SK-N-SH treated with all-trans-retinoic acid at 6 μM for 48 hours (cell line): ENCODE results near the gene HOXD12.

ENCODE experiments used
- ATAC-seq: fragments of 200-7000 bp; cut with Tn5 transposase; 3 replicates; pipeline ENCODE4 v1.9.1; 2020; ENCODE audit warnings: mild to moderate bottlenecking, moderate library complexity
- ARNTL ChIP-seq: fragments of 450-650 bp; formaldehyde crosslinking; IDR thresholded peaks from 2 replicates; pipeline ENCODE4 v1.5.0; 2020; ENCODE audit warnings: low read depth, mild to moderate bottlenecking, moderate library complexity, borderline replicate concordance
- BACH2 ChIP-seq: fragments of 250-450 bp; sonication (Bioruptor Pico); IDR thresholded peaks from 2 replicates; pipeline ENCODE4 v1.9.0; 2021; ENCODE audit warnings: mild to moderate bottlenecking, borderline replicate concordance
- CREB5 ChIP-seq: fragments of 250-450 bp; sonication (Bioruptor Pico); IDR thresholded peaks from 2 replicates; pipeline ENCODE4 v1.5.1; 2020; ENCODE audit warnings: low read depth, mild to moderate bottlenecking, moderate library complexity
- CSDC2 ChIP-seq: fragments of 250-450 bp; sonication (Bioruptor Pico); IDR thresholded peaks from 2 replicates; pipeline ENCODE4 v1.5.0; 2020; ENCODE audit warnings: mild to moderate bottlenecking, moderate library complexity
- CSRNP3 ChIP-seq: fragments of 250-450 bp; sonication (Bioruptor Pico); IDR thresholded peaks from 2 replicates; pipeline ENCODE4 v1.5.1; 2021; ENCODE audit warnings: mild to moderate bottlenecking, moderate library complexity
- GLIS3 ChIP-seq: fragments of 250-450 bp; sonication (Bioruptor Pico); IDR thresholded peaks from 2 replicates; pipeline ENCODE4 v1.5.0; 2020; ENCODE audit warnings: mild to moderate bottlenecking, moderate library complexity
- ISL1 ChIP-seq: fragments of 250-450 bp; sonication (Bioruptor Pico); IDR thresholded peaks from 2 replicates; pipeline ENCODE4 v2.1.2; 2022; ENCODE audit warnings: mild to moderate bottlenecking, moderate library complexity
- PPARA ChIP-seq: fragments of 250-450 bp; sonication (Bioruptor Pico); IDR thresholded peaks from 2 replicates; pipeline ENCODE4 v1.5.0; 2020; ENCODE audit warnings: mild to moderate bottlenecking, borderline replicate concordance
- RARB ChIP-seq: fragments of 250-450 bp; sonication (Bioruptor Pico); IDR thresholded peaks from 2 replicates; pipeline ENCODE4 v1.8.0; 2021; ENCODE audit warnings: mild to moderate bottlenecking, moderate library complexity
- SNAI2 ChIP-seq: fragments of 250-450 bp; sonication (Bioruptor Pico); IDR thresholded peaks from 2 replicates; pipeline ENCODE4 v1.5.0; 2020; ENCODE audit warnings: mild to moderate bottlenecking, moderate library complexity
- TCF4 ChIP-seq: fragments of 250-450 bp; sonication (Bioruptor Pico); IDR thresholded peaks from 2 replicates; pipeline ENCODE4 v1.8.0; 2021; ENCODE audit warnings: mild to moderate bottlenecking, moderate library complexity, borderline replicate concordance
- TOX ChIP-seq: fragments of 250-450 bp; sonication (Bioruptor Pico); IDR thresholded peaks from 2 replicates; pipeline ENCODE4 v1.8.0; 2021; ENCODE audit warnings: mild to moderate bottlenecking, moderate library complexity, borderline replicate concordance
- ZC3H10 ChIP-seq: fragments of 250-450 bp; sonication (Bioruptor Pico); IDR thresholded peaks from 2 replicates; pipeline ENCODE4 v1.5.1; 2021; ENCODE audit warnings: mild to moderate bottlenecking, moderate library complexity
- ZFP30 ChIP-seq: fragments of 450-650 bp; formaldehyde crosslinking; IDR thresholded peaks from 2 replicates; pipeline ENCODE4 v1.5.0; 2022; ENCODE audit warnings: mild to moderate bottlenecking, moderate library complexity
- ZNF565 ChIP-seq: fragments of 450-650 bp; formaldehyde crosslinking; conservative IDR thresholded peaks from 2 replicates; pipeline ENCODE4 v1.5.0; 2020; ENCODE audit warnings: low read depth, mild to moderate bottlenecking, moderate library complexity
- ZNF70 ChIP-seq: fragments of 450-650 bp; formaldehyde crosslinking; IDR thresholded peaks from 2 replicates; pipeline ENCODE4 v1.5.0; 2020; ENCODE audit warnings: mild to moderate bottlenecking, moderate library complexity
- ZNF8 ChIP-seq: fragments of 450-650 bp; formaldehyde crosslinking; IDR thresholded peaks from 2 replicates; pipeline ENCODE4 v1.5.0; 2020; ENCODE audit warnings: mild to moderate bottlenecking, moderate library complexity
- TF ChIP-seq, protein P1 (sequence below): fragments of 250-450 bp; sonication (Bioruptor Pico); IDR thresholded peaks from 2 replicates; pipeline ENCODE4 v1.8.0; 2021; ENCODE audit warnings: low read depth, mild to moderate bottlenecking, moderate library complexity, borderline replicate concordance
- TF ChIP-seq, protein P2 (sequence below): fragments of 250-450 bp; sonication (Bioruptor Pico); IDR thresholded peaks from 2 replicates; pipeline ENCODE4 v1.5.0; 2020; ENCODE audit warnings: mild to moderate bottlenecking, moderate library complexity

Gene HOXD12

DNA sequence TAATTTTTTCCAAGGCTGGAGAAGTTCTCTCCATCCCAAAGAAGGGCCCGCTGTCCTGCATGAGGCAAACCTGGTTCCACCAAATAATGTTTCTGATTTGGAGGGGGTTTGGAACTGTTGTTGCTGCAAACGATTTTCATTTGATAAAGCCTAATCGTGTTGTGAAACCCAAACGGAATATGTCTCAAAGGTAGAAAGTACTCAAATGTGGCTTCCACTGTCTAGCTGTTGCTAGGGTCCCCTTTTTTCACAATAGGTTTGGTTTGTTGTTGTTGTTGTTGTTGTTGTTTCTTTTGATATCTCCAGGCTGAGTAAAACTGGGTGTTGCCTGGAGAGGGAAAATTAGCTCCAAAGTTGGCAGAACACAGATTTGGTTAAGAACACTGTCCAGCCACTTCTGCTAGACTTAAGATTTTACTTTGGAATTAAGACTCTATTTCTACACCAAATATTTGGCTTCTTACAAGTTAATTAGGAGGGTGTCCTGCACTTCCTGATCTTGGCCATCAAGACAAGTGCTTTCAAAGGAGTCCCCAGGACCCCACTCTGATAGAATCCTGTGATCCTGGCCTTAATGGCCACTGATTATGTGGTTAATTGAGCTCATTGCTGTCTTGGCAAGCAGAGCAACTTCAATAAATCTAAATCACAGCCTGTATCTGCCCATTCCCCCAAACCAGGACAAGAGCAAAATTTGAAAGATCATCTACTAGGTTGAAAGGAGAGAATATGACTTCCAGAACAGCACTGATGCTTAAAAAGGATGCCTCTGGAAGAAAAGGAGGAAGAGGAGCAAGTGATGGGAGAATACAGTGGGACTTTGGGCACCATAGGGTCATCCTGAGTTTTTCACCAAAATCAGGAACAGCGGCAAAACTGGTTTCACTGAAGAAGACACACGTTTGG is 10.4 kb upstream of the HOXD12 start:
- no peak for TF ChIP-seq SNAI2
- TF ChIP-seq CSDC2 (CRISPR knock-in tag), result no peak
- TF ChIP-seq PPARA (CRISPR knock-in tag), result no peak
- TF ChIP-seq CREB5 (CRISPR knock-in tag), result no peak
- TF ChIP-seq TOX (CRISPR knock-in tag), result no peak
- no peak for TF ChIP-seq TCF4 (CRISPR knock-in tag)
- no peak for TF ChIP-seq RARB (CRISPR knock-in tag)
- no peak for TF ChIP-seq GLIS3
- TF ChIP-seq CSRNP3 (CRISPR knock-in tag), result no peak
- TF ChIP-seq, protein P1, sequence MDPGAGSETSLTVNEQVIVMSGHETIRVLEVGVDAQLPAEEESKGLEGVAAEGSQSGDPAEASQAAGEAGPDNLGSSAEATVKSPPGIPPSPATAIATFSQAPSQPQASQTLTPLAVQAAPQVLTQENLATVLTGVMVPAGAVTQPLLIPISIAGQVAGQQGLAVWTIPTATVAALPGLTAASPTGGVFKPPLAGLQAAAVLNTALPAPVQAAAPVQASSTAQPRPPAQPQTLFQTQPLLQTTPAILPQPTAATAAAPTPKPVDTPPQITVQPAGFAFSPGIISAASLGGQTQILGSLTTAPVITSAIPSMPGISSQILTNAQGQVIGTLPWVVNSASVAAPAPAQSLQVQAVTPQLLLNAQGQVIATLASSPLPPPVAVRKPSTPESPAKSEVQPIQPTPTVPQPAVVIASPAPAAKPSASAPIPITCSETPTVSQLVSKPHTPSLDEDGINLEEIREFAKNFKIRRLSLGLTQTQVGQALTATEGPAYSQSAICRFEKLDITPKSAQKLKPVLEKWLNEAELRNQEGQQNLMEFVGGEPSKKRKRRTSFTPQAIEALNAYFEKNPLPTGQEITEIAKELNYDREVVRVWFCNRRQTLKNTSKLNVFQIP, result no peak
- TF ChIP-seq ARNTL (CRISPR knock-in tag), result no peak
- no peak for TF ChIP-seq ZC3H10 (CRISPR knock-in tag)
- no peak for TF ChIP-seq ZNF70 (CRISPR knock-in tag)
- TF ChIP-seq ISL1, result no peak
- TF ChIP-seq ZNF8, result no peak
- ATAC-seq, result no peak

DNA sequence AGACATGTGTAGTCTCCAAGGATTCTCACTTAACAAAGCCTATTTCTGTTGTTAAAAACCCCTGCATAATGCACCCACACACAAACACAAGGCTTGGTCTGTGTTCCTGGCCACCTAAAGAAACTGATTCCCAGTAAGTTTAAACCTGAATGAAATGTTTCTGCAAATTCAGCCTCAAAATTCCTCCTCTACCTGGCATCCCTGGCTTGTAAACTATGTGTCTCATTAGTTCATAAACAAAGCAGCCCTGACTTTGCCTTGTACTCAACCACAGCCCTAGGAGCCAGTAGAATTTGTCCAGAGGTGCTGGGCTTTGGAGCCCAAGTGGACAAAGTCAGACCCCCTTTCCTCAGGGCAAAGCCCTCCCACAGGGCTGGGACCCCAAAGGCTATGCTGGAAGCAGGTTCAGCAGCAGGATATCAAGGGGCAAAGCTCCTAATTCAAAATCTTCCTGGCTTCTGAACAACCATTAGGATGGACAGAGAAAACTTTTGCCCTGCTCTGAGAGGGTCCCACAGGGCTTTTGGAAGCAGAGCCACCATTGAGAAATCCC is 9.7 kb upstream of the HOXD12 start:
- TF ChIP-seq CSRNP3 (CRISPR knock-in tag) (no peak), ZNF70 (CRISPR knock-in tag) (no peak), GLIS3 (no peak), ZC3H10 (CRISPR knock-in tag) (no peak), ISL1 (no peak), PPARA (CRISPR knock-in tag) (no peak), ZFP30 (CRISPR knock-in tag) (no peak), CREB5 (CRISPR knock-in tag) (no peak)
- TF ChIP-seq, protein P1, result no peak
- ATAC-seq, result no peak

- no peak for ATAC-seq
- TF ChIP-seq BACH2 (CRISPR knock-in tag) (no peak), CSDC2 (CRISPR knock-in tag) (no peak), CREB5 (CRISPR knock-in tag) (no peak), ISL1 (no peak), CSRNP3 (CRISPR knock-in tag) (no peak), ZNF565 (CRISPR knock-in tag) (no peak), SNAI2 (no peak), GLIS3 (no peak)
- TF ChIP-seq, protein P2, sequence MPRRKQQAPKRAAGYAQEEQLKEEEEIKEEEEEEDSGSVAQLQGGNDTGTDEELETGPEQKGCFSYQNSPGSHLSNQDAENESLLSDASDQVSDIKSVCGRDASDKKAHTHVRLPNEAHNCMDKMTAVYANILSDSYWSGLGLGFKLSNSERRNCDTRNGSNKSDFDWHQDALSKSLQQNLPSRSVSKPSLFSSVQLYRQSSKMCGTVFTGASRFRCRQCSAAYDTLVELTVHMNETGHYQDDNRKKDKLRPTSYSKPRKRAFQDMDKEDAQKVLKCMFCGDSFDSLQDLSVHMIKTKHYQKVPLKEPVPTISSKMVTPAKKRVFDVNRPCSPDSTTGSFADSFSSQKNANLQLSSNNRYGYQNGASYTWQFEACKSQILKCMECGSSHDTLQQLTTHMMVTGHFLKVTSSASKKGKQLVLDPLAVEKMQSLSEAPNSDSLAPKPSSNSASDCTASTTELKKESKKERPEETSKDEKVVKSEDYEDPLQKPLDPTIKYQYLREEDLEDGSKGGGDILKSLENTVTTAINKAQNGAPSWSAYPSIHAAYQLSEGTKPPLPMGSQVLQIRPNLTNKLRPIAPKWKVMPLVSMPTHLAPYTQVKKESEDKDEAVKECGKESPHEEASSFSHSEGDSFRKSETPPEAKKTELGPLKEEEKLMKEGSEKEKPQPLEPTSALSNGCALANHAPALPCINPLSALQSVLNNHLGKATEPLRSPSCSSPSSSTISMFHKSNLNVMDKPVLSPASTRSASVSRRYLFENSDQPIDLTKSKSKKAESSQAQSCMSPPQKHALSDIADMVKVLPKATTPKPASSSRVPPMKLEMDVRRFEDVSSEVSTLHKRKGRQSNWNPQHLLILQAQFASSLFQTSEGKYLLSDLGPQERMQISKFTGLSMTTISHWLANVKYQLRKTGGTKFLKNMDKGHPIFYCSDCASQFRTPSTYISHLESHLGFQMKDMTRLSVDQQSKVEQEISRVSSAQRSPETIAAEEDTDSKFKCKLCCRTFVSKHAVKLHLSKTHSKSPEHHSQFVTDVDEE (CRISPR knock-in tag), result no peak
Measured at GRCh38 chr2:176090862-176091261, 8.7 kb upstream of the HOXD12 start.
